ENCODE data around the gene HILPDA.

HILPDA gene, protein sequence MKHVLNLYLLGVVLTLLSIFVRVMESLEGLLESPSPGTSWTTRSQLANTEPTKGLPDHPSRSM

GRCh38 chr7:128455543-128456254 lies at the start of gene HILPDA:
Gene HILPDA (plus strand): TSS chr7:128455878. CDS start chr7:128457269, 1,391 bp downstream.
- DNase-seq (ENCODE audit: low spot score), result peak; percentile 98

GRCh38 chr7:128406314-128407232 lies 49.1 kb upstream of the HILPDA start:
- DNase-seq (ENCODE audit: low spot score), result no peak

DNA sequence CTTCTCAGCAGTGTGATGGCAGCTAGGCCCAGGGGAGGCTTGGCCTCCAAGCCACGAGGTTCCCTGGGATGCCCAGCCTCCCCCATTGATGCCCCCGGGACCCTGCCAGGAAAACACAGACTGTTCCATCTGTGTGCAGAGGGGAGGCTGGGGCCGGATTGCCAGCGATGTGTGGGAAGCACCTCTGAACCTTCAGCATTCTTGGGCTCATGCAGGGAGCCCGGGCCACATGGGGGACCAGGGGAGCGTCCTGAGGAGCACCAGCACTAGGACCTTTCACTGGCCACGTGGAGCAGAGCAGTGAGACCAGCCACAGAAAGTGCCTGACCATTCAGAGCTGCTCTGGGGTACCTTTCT lies 48.5 kb upstream of the HILPDA start:
- no peak for DNase-seq (ENCODE audit: low spot score)

DNA sequence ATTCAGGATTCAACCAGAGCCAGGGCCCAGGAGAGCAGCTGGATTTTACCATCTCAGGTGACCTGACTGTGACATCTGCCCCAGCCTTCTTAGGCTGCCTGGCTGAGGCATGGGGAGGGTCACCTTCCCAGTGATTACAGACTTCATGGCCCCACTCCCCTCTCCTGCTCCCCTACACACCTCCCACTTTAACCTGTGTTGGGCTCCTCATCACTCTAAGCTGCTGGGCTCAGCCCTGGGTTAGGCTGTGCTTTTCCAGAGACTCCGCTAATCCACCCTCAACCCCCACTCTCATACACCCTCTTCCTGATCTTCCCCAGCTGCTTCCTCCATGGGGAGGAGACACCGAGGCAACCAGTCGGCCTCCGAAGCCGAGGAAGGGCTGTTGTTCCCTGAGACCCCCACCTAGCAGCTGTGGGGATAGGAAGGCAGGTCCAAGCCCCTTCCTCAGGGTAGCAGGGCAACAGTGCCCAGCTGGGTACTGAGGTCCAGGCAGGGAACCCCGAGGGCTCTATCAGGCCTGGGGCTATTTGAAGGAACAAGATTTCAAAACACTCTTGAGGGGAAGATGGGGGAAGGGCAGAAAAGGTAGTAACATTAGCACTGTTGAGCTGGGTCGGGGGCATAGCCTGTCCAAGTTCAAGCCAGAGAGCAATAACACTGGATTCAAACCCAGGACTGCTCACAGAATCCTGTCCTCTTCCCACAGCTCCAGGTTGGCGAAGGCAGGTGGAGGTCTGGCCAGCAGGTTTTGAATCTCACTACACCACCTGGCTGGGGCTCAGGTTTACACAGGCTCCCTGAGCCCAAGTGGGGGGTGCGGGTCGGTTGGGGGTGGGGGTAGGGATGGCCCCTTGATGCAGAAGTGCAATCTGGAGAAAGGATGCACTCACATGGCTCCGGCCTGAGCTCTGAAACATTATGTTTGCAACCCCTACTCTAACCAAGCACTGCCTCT lies 47.6 kb upstream of the HILPDA start:
- no peak for DNase-seq (ENCODE audit: low spot score)

DNA sequence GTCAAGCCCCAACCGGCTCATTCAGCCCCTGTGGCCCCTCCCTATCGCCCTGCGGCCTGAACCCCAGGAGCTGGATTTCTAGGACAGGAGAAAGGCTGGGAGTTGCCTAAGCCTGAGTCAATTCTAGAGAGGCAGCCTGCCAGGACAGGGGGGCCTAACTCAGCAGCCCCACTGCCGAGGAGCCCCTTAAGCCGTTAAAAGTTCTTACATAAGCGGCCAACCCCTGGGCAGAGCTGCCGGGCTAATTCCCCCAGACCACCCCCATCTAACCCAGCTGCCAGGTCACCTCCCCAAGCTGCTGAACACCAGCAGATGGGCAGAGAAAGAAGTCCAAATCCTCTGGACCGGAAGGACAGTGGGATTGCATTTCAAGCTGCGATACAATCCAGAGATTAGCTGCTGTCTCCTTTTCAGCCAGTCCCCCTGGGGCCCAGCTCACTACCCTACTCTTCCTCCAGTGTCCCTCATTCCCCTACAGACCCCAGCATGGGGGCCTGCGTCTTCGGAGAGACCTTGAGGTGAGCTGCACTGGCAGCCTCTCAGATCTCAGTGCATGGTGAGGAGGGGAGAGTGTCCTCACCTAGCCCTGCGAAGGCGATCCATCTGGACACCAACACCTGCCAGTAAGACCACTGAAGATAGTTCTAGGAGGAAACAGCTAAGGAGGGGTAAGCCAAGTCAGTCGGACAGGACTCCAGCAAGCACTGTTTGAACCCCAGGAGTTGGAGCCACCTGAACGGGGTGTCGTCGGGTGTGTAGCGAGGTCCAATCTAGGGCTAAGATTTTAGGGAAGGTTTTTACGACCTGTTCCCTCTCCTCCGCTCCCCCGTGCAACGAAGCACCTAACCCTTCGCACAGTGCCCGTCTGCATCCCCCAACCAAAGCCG lies 46.7 kb upstream of the HILPDA start:
- no peak for DNase-seq (ENCODE audit: low spot score)

DNA sequence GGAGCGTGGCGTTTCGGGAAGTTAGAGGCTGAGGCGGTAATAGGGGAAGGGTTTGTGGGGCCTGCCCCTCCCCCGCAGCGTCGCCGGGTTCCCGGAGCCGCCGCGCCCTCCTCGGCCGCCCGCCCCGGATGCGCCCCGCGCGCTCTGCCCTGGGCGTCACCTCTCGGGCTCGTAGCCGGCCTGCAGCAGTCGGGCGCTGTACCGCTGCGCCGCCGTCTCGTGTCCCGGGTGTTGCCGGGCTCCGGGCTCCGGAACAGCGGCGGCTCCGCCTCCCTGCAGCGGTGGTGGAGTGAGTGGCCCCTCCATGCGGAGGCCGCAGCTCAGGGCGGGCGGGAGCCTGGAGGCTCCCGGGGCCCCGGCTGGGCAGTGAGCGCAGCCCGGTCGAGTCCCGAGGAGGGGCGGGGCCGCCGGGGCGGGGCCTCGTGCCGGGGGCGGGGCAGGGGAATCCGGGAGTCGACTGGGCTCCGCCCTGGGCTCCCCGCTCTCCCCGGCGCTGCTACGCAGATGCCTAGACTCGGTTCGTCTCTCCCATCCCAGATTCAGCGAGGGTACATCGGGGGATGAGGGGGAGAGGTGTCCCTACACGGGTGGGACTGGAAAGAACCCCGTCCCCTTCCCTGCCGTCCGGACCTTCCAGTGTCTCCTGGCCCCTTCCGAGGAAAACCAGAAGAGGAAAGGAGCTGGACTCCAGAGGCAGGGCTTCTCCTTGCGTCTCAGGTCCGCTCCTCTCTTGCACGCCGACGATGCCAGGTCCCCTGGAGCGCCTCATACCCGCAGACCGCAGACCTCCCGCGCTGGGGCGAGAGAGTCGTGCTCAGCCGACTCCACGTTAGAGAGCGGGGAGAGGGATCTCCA lies 45.9 kb upstream of the HILPDA start, which contains the start of gene IMPDH1:
Gene IMPDH1 (minus strand): TSS at position 387 of the 855 bp plus-strand sequence. CDS start 81 bp downstream, at position 306.
- DNase-seq (ENCODE audit: low spot score), result peak; percentile 92

DNA sequence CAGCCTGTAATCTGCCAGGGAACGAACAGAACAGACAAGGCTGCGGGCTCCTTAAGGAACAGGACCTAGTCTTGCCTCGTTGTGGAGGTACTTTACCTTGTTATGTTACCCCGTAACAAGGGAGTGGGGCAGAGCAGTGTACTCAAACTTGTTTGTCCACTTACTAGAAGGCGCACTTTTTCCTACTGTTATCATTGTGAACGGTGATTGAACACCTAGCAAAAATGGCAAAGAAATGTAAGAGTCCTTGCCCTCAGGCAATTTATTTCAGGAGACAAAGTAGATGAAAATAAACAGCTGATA lies 45.3 kb upstream of the HILPDA start:
- DNase-seq (ENCODE audit: low spot score), result no peak

DNA sequence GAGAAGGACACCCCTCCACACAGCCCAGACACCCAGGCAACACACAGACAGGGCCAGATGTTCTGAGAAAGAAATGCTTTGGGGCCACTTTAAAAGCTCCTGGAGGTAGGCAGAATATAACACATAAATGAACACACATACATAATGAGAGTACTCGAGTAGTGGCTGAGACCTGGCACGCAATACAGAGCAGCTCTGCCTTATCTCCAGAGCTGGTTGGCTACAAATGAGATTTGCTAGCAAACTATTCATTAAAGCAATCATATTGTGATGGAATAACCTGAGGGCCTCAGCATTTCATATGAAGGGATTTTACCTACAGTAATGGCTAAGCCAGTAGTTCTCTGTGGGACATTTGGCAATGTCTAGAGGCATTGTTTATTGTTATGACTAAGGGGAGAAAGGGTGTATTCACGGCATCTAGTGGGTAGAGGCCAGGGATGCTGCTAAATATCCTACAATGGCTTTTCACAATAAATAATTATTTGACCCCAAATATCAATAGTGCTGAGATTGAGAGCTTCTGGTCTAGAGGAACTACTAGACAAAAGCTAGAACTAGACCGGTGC lies 40.4 kb upstream of the HILPDA start:
- no peak for DNase-seq (ENCODE audit: low spot score)

- DNase-seq (ENCODE audit: low spot score), result no peak
Observed at GRCh38 chr7:128417071-128417470, 38.6 kb upstream of the HILPDA start.

- DNase-seq (ENCODE audit: low spot score), result no peak
Observed at GRCh38 chr7:128419257-128419656, 36.4 kb upstream of the HILPDA start.

- DNase-seq (ENCODE audit: low spot score), result no peak
Observed at GRCh38 chr7:128420773-128421172, 34.9 kb upstream of the HILPDA start.

DNA sequence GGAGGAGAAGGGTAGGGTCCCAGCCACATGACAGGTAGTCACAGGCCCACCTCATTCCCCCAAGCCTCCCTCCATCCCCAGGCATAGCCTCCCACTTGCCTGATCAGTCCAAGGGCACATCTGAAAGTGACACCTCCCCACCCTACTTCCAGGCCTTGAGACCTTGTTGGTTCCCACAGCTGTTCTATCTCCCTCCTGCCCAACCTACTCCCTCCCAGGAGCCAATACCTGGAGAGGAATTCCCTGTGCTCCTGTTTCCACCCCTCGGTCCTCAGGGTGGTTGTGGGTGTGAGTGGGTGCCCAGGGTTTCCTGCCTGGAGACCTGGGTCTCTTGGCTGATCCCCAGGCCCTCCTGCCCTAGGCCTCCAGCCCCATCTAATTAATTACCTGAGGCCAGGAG lies 34.3 kb upstream of the HILPDA start:
- DNase-seq (ENCODE audit: low spot score), result no peak

- no peak for DNase-seq (ENCODE audit: low spot score)
Observed at GRCh38 chr7:128422037-128422436, 33.6 kb upstream of the HILPDA start.

- DNase-seq (ENCODE audit: low spot score), result no peak
Observed at GRCh38 chr7:128422842-128423241, 32.8 kb upstream of the HILPDA start.

DNA sequence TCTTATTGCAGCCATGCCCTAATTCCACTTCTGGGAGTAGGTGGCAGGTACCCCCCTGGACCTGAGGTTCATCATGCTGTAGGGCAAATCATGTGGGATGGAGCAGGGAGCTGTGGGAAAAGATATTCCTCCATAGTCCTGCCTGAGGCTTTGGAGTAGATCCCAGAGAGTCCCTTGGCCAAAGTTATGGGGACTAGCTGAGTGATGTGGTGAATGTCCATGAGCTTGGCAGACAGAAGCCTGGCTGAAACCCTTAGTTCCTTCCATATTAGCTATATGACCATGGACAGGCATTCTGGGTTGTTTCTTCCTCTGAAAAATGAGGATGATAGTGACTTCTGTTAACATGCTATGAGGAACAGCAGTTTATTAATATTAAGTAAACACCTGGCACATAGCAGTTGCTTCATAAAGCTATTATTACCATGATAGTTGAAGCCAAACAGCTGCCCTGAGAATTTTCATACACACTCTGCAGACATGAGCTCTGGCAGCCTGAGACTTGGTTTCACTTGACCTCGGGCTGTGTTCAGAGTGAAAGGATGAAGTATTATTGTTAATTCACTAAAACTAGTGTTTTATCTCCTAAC lies 30.9 kb upstream of the HILPDA start:
- no peak for DNase-seq (ENCODE audit: low spot score)

- peak; percentile 56 for DNase-seq (ENCODE audit: low spot score)
Observed at GRCh38 chr7:128425850-128426249, 29.8 kb upstream of the HILPDA start.

DNA sequence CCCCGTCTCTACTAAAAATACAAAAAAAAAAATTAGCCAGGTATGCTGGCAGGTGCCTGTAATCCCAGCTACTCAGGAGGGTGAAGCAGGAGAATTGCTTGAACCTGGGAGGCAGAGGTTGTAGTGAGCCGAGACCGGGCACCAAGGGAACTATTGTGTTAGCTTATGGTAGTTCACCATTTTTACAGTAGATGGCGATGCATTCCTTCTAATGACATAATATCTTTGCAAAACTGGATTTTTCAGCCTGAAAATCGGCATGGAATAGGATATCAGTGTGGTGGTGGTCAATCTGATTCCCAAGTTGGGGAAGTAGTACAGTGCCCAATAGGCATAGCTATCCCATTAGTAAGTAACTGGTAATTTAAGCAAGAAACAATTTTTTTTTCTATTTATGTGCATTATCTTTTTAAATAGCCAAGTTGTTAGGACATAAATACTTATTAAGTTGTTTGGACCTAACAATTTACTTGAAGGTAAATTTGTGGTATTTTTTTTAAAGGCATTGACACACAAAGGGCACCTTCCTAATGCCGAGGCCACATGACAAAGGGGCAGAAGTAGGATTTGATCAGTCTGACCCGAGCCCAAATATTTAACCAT lies 28.3 kb upstream of the HILPDA start:
- DNase-seq (ENCODE audit: low spot score), result peak; percentile 73

DNA sequence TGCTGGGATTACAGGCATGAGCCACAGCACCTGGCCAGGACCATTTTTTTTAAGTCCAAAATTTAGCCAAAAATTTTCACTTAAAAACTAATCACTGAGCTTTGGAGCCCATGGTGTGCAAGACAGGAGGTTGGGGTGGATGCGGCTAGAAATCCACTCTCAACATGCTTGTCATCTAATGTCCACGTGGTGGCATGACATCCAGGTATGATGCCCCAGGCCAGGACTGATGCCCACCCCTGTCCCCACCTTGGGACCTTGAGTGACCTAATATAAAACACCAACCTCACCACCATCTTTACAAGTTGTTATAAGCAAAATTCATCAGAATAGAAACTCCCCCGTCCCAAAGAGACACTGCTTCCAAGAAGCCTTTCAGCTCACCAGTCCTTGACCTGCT lies 25.5 kb upstream of the HILPDA start:
- DNase-seq (ENCODE audit: low spot score), result no peak

- DNase-seq (ENCODE audit: low spot score), result no peak
Observed at GRCh38 chr7:128431221-128431620, 24.5 kb upstream of the HILPDA start.
